ENCODE measurements around the gene GALNTL6.

DNA sequence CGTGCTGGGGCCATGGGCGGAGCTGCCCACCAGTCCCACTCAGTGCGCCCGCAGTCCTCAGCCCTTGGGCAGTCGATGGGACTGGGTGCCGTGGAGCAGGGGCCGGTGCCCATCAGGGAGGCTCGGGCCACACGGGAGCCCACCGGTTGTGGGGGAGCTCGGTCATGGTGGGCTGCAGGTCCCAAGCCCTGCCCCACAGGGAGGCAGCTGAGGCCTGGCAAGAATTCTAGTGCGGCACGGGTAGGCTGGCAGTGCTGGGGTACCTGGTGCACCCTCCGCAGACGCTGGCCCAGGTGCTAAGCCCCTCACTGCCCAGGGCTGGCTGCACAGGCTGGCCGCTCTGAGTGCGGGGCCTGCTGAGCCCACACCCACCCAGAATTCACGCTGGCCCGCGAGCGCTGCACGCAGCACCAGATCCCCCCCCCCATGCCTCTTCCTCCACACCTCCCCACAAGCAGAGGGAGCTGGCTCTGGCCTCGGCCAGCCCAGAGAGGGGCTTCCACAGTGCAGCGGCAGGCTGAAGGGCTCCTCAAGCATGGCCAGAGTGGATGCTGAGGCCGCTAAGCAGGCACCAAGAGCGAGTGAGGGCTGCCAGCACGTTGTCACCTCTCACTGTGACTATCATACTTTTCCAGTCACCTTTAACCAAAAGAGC, 564.4 kb downstream of the GALNTL6 start:
- TF ChIP-seq WHSC1 (IDR thresholded peaks at IDR 0.05; ENCODE audit: low read length) (no peak), HNRNPL (IDR thresholded peaks at IDR 0.05; ENCODE audit: low read depth, low read length) (no peak), EZH2 (IDR thresholded peaks at IDR 0.05; ENCODE audit: borderline replicate concordance, low read depth, low read length) (no peak), ZNF274 (IDR thresholded peaks at IDR 0.05; ENCODE audit: borderline replicate concordance, low read depth, low read length) (no peak)
- TF ChIP-seq, protein P1, sequence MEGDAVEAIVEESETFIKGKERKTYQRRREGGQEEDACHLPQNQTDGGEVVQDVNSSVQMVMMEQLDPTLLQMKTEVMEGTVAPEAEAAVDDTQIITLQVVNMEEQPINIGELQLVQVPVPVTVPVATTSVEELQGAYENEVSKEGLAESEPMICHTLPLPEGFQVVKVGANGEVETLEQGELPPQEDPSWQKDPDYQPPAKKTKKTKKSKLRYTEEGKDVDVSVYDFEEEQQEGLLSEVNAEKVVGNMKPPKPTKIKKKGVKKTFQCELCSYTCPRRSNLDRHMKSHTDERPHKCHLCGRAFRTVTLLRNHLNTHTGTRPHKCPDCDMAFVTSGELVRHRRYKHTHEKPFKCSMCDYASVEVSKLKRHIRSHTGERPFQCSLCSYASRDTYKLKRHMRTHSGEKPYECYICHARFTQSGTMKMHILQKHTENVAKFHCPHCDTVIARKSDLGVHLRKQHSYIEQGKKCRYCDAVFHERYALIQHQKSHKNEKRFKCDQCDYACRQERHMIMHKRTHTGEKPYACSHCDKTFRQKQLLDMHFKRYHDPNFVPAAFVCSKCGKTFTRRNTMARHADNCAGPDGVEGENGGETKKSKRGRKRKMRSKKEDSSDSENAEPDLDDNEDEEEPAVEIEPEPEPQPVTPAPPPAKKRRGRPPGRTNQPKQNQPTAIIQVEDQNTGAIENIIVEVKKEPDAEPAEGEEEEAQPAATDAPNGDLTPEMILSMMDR (IDR thresholded peaks at IDR 0.05 in 2 of 3, conservative IDR thresholded peaks at IDR 0.05 in 1 of 3; ENCODE audit: insufficient read depth in 2 of 3, low read depth in 1 of 3, low read length in 3 of 3), result no peak

All from K562 (cell line).